ENCODE results near the gene ECSCR. TPM values are rescaled to one million over a fixed set of nuclear protein-coding genes. Genes with fewer than 3 reads are reported as not detected.
"Not testable (repeated sequence)": the region's sequence is repeated elsewhere in the genome, so short reads cannot be mapped to it uniquely, and the experiment has no call there.

ECSCR gene
- total and polyA plus RNA-seq, 5 donors from 2014 or later = 0.23 to 1.6 (median 0.78) TPM; not detected in 1

DNA sequence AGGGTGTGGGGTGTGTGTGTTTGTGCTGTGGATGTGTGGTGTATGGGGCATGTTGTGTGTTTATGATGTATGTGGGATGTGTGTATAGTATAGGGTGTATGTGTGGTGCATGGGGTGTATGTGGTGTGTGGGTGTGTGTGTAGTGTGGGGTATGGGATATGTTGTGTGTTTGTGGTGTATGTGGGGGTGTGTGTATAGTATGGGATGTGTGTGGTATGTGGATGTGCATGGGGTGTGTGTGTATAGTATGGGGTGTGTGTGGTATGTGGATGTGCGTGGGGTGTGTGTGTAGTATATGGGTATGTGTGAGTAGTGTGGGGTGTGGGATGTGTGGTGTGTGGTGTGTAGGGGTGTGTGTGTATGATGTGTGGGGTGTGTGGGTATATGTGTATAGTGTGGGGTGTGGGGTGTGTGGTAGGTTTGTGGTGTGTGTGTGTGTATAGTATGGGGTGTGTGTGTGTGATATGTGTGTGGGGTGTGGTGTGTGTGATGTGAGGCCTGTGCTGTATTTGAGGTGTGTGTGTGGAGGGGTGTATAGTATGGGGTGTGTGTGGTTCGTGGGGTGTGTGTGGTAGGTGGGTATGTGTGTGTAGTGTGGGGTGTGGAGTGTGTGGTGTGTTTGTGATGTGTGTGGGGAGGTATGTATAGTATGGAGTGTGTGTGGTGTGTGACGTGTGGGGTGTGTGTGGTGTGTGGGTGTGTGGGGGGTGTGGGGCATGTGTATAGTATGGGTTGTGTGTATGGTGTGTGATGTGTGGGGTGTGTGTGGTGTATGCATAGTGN, 10.5 kb downstream of the ECSCR start:
- Histone ChIP-seq H3K4me1 (ENCODE audit: control insufficient read depth, insufficient read depth, low read length, poor library complexity, severe bottlenecking) (peaks cover 20% of the 10 kb centered on the region), H3K9me3 (ENCODE audit: control insufficient read depth in 2 of 2, low read length in 2 of 2) (no peaks in the 10 kb centered on the region), H3K4me3 (ENCODE audit: low read depth, low read length) (no peak overlapping the region), H3K27me3 (ENCODE audit: control insufficient read depth, insufficient read depth, low read length) (no peaks in the 10 kb centered on the region), H3K36me3 (ENCODE audit: control insufficient read depth, insufficient read depth, low read length) (no peaks in the 10 kb centered on the region), H3K27ac (ENCODE audit: insufficient read depth, low read length, poor library complexity, severe bottlenecking) (no peak overlapping the region)
- no peak for ATAC-seq (ENCODE audit: low read depth in 2 of 2)
- no peaks in the 10 kb centered on the region for H3K36me3 Mint-ChIP-seq
- no peak overlapping the region for H3K27ac Mint-ChIP-seq
- H3K27me3 Mint-ChIP-seq = no peaks in the 10 kb centered on the region
- H3K4me1 Mint-ChIP-seq = peaks cover 10 to 47% (median 22%) of the 10 kb centered on the region in 4 donors
- DNase-seq = no peak
- H3K4me3 Mint-ChIP-seq = no peak overlapping the region
- H3K9me3 Mint-ChIP-seq = no peaks in the 10 kb centered on the region

DNA sequence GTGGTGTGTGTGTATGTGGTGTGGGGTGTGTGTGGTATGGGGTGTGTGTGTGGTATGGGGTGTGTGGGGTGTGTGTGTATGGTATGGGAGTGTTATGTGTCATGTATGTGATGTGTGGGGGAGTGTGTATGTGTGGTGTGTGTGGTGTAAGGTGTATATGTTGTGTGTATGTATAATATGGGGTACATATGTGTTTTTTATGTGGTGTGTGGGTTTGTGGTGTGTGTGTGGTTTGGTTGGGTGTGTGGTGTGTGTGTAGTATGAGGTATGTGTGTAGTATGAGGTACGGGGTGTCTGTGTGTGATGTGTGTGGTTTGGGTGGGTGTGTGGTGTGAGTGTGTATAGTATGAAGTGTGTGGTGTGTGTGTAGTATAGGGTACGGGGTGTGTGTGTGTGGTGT, 11.4 kb downstream of the ECSCR start:
- Mint-ChIP-seq H3K27ac (no peak overlapping the region), H3K9me3 (no peaks in the 10 kb centered on the region), H3K36me3 (no peaks in the 10 kb centered on the region), H3K27me3 (no peaks in the 10 kb centered on the region), H3K4me1 (peaks cover 14 to 48% (median 24%) of the 10 kb centered on the region in 4 donors), H3K4me3 (no peak overlapping the region)
- H3K9me3 ChIP-seq (ENCODE audit: control insufficient read depth in 2 of 2, low read length in 2 of 2) = no peaks in the 10 kb centered on the region
- H3K4me1 ChIP-seq (ENCODE audit: control insufficient read depth, insufficient read depth, low read length, poor library complexity, severe bottlenecking) = peaks cover 23% of the 10 kb centered on the region
- no peak for ATAC-seq (ENCODE audit: low read depth in 2 of 2)
- no peak overlapping the region for H3K4me3 ChIP-seq (ENCODE audit: low read depth, low read length)
- no peak overlapping the region for H3K27ac ChIP-seq (ENCODE audit: insufficient read depth, low read length, poor library complexity, severe bottlenecking)
- H3K27me3 ChIP-seq (ENCODE audit: control insufficient read depth, insufficient read depth, low read length) = no peaks in the 10 kb centered on the region
- DNase-seq = no peak
- H3K36me3 ChIP-seq (ENCODE audit: control insufficient read depth, insufficient read depth, low read length) = no peaks in the 10 kb centered on the region

DNA sequence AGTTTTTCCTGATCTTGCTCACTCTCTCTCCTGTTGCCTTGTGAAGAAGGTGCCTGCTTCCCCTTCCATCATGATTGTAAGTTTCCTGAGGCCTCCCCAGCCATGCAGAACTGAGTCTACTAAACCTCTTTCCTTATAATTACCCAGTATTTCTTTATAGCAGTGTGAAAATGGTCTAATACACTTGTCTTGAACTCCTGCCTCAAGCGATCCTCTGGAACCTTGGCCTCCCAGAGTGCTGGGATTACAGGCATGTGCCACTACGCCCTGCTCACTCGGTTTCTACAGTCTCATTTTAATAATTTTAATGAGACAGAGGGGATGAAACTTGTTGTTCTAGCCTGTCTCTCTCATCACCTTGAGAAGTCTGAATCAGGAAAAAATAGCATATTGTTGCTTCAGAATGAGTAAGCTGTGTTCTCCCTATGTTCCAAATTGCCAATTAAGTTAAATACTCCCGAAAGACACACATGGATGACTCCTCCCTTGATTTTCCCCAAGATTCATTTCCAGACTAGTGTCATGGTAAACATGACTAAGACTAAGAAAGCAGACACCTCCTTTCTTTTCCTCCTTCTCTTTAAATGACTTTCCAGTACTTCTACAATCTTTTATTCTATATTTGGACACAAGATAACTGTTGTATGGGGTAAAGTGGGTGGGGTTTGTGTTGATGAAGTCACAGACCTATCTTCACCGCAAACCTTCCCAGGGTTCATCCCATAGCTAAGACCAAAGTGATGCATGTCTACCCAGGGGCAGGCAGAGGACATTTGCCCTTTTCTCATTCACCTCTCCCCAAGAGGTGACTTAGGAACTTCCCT, 15.4 kb downstream of the ECSCR start:
- Mint-ChIP-seq H3K4me1 (peaks cover 24 to 56% (median 37%) of the 10 kb centered on the region in 4 donors), H3K36me3 (no peaks in the 10 kb centered on the region), H3K27ac (peak overlapping the region in 2 of 3 donors; percentile 68 to 83), H3K4me3 (peak overlapping the region in 2 of 4 donors; percentile 54 to 62), H3K9me3 (no peaks in the 10 kb centered on the region), H3K27me3 (no peaks in the 10 kb centered on the region)
- Histone ChIP-seq H3K27me3 (ENCODE audit: control insufficient read depth, insufficient read depth, low read length) (no peaks in the 10 kb centered on the region), H3K4me1 (ENCODE audit: control insufficient read depth, insufficient read depth, low read length, poor library complexity, severe bottlenecking) (peaks cover 32% of the 10 kb centered on the region), H3K9me3 (ENCODE audit: control insufficient read depth in 2 of 2, low read length in 2 of 2) (no peaks in the 10 kb centered on the region), H3K36me3 (ENCODE audit: control insufficient read depth, insufficient read depth, low read length) (no peaks in the 10 kb centered on the region), H3K4me3 (ENCODE audit: low read depth, low read length) (no peak overlapping the region), H3K27ac (ENCODE audit: insufficient read depth, low read length, poor library complexity, severe bottlenecking) (no peak overlapping the region)
- no peak for ATAC-seq (ENCODE audit: low read depth in 2 of 2)
- DNase-seq = peak in 1 of 3 donors; percentile 43

DNA sequence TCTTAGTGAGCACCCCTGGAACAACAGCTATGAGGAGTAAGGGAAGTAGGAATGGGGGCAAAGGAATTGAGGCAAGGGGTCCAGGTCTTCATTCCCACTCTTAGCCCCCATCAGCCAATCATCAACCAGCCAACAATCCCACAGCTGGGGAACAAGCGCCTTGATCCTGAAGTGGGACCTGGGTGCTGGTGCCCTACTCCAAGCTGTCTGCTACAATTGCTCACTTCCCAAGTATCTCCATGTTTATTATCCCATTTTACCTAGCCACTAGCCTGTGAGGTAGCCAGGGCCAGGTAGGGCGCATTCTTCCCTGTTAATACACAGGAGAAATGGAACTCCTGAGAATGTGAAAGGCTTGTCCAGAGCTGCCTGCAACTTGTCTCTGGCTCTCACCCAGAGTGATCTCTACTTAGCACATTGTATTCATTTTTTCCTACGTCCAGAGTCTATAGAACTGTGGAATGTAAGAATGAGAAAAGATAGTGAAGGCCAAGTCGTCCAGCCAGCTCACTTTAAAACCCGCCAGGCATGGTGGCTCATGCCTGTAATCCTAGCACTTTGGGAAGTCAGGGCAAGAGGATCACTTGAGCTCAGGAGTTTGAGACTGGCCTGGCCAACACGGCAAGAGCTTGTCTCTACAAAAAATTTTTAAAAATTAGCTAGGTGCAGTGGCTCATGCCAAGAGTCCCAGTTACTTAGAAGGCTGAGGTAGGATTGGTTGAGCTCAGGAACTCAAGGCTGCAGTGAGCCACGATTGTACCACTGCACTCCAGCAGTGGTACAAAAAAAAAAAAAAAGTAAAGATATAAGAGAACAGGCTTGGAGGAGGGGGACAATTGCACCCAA, 17.0 kb downstream of the ECSCR start:
- Histone ChIP-seq H3K36me3 (ENCODE audit: control insufficient read depth, insufficient read depth, low read length) (no peaks in the 10 kb centered on the region), H3K27me3 (ENCODE audit: control insufficient read depth, insufficient read depth, low read length) (no peaks in the 10 kb centered on the region), H3K4me1 (ENCODE audit: control insufficient read depth, insufficient read depth, low read length, poor library complexity, severe bottlenecking) (peaks cover 23% of the 10 kb centered on the region), H3K27ac (ENCODE audit: insufficient read depth, low read length, poor library complexity, severe bottlenecking) (no peak overlapping the region), H3K4me3 (ENCODE audit: low read depth, low read length) (no peak overlapping the region), H3K9me3 (ENCODE audit: control insufficient read depth in 2 of 2, low read length in 2 of 2) (no peaks in the 10 kb centered on the region)
- H3K27me3 Mint-ChIP-seq = no peaks in the 10 kb centered on the region
- no peaks in the 10 kb centered on the region for H3K9me3 Mint-ChIP-seq
- peak overlapping the region in 2 of 3 donors; percentile 62 to 75 for H3K27ac Mint-ChIP-seq
- H3K4me3 Mint-ChIP-seq = peak overlapping the region in 1 of 4 donors; percentile 54
- no peak for DNase-seq
- no peaks in the 10 kb centered on the region for H3K36me3 Mint-ChIP-seq
- peaks cover 24 to 56% (median 37%) of the 10 kb centered on the region in 4 donors for H3K4me1 Mint-ChIP-seq
- ATAC-seq (ENCODE audit: low read depth in 2 of 2) = no peak

DNA sequence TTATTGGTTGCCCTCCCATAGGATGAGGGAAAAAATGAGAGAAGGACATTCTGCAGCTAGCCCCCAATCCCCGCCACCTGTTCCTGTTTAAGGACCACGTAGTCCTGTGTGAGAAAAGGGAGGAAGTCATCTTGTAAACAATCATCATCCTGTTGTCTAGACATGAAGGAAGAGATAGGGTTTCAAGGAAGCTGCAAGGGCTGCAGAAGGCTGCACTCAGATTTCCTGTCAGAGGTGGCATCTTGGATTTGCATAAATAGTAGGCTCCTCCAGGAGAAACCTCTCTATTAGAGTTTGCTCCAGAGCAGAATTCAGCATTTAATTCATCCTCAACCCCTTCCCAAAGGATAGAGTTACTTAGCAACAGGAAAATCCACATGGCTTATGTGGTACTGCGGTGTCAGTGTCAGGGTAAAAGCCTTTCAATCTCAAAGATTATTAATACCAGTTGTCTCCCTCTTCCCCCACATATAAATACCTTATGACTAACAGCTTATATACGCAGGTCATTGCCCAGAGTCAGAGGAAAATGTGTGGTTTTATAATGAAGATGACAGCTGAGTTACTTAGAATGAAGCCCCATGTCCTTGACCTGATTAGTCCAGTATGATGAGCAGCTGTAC, 18.6 kb downstream of the ECSCR start:
- H3K36me3 Mint-ChIP-seq = no peaks in the 10 kb centered on the region
- Histone ChIP-seq H3K36me3 (ENCODE audit: control insufficient read depth, insufficient read depth, low read length) (no peaks in the 10 kb centered on the region), H3K27ac (ENCODE audit: insufficient read depth, low read length, poor library complexity, severe bottlenecking) (no peak overlapping the region), H3K27me3 (ENCODE audit: control insufficient read depth, insufficient read depth, low read length) (no peaks in the 10 kb centered on the region), H3K4me1 (ENCODE audit: control insufficient read depth, insufficient read depth, low read length, poor library complexity, severe bottlenecking) (peaks cover 34% of the 10 kb centered on the region), H3K4me3 (ENCODE audit: low read depth, low read length) (peak overlapping the region; percentile 2), H3K9me3 (ENCODE audit: control insufficient read depth in 2 of 2, low read length in 2 of 2) (no peaks in the 10 kb centered on the region)
- H3K9me3 Mint-ChIP-seq = no peaks in the 10 kb centered on the region
- DNase-seq (peak in 1 of 3 donors; percentile 55), ATAC-seq (ENCODE audit: low read depth in 2 of 2) (no peak)
- H3K27me3 Mint-ChIP-seq = no peaks in the 10 kb centered on the region
- H3K4me1 Mint-ChIP-seq = peaks cover 28 to 66% (median 42%) of the 10 kb centered on the region in 4 donors
- peak overlapping the region; percentile 65 to 93 (median 71) for H3K27ac Mint-ChIP-seq
- peak overlapping the region in 2 of 4 donors; percentile 84 to 86 for H3K4me3 Mint-ChIP-seq

DNA sequence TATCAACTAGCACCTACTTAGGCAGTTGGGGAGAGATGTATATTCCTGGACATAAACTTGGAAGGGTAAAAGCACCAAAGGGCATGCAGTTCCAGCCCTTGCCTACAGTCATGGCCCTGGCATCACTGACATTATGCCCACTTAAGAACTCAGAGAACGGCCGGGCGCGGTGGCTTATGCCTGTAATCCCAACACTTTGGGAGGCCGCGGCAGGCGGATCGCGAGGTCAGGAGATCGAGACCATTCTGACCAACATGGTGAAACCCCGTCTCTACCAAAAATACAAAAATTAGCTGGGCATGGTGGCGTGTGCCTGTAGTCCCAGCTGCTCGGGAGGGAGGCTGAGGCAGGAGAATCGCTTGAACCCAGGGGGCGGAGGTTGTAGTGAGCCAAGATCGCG, 22.1 kb downstream of the ECSCR start:
- not testable (repeated sequence) for H3K36me3 Mint-ChIP-seq; ATAC-seq (ENCODE audit: low read depth in 2 of 2); H3K27me3 ChIP-seq (ENCODE audit: control insufficient read depth, insufficient read depth, low read length); H3K9me3 Mint-ChIP-seq; H3K4me3 ChIP-seq (ENCODE audit: low read depth, low read length); H3K27me3 Mint-ChIP-seq; H3K9me3 ChIP-seq (ENCODE audit: control insufficient read depth in 2 of 2, low read length in 2 of 2); H3K36me3 ChIP-seq (ENCODE audit: control insufficient read depth, insufficient read depth, low read length); DNase-seq; H3K27ac ChIP-seq (ENCODE audit: insufficient read depth, low read length, poor library complexity, severe bottlenecking)
- peak overlapping the region in 2 of 3 donors; percentile 99 to 100 for H3K27ac Mint-ChIP-seq
- peaks cover 25 to 54% (median 38%) of the 10 kb centered on the region in 4 donors for H3K4me1 Mint-ChIP-seq
- H3K4me1 ChIP-seq (ENCODE audit: control insufficient read depth, insufficient read depth, low read length, poor library complexity, severe bottlenecking) = peaks cover 47% of the 10 kb centered on the region
- peak overlapping the region in 2 of 4 donors; percentile 2 to 90 for H3K4me3 Mint-ChIP-seq

Measured in CD4-positive, CD25-positive, alpha-beta regulatory T cell (primary cell).